ENCODE data around the gene MBOAT2. TPM values are rescaled to one million over a fixed set of nuclear protein-coding genes. Genes with fewer than 3 reads are reported as not detected.
"Not testable (repeated sequence)": the region's sequence is repeated elsewhere in the genome, so short reads cannot be mapped to it uniquely, and the experiment has no call there.

MBOAT2 gene
- total RNA-seq, 2 donors from 2014 or later, result 5.2 to 5.8 TPM

GRCh38 chr2:8983571-8983970, 19.9 kb downstream of the MBOAT2 start:
- Histone ChIP-seq H3K4me3 (no peak overlapping the region), H3K36me3 (no peaks in the 10 kb centered on the region), H3K27me3 (no peaks in the 10 kb centered on the region), H3K4me1 (no peaks in the 10 kb centered on the region), H3K27ac (no peak overlapping the region), H3K9me3 (no peaks in the 10 kb centered on the region)
- TF ChIP-seq CTCF (IDR thresholded peaks at IDR 0.05), result no peak
- DNase-seq (ENCODE audit: low spot score), result no peak

GRCh38 chr2:8981876-8982275, 21.6 kb downstream of the MBOAT2 start:
- Histone ChIP-seq H3K36me3 (no peaks in the 10 kb centered on the region), H3K9me3 (no peaks in the 10 kb centered on the region), H3K27me3 (no peaks in the 10 kb centered on the region), H3K27ac (no peak overlapping the region), H3K4me1 (no peaks in the 10 kb centered on the region), H3K4me3 (no peak overlapping the region)
- DNase-seq (ENCODE audit: low spot score), result no peak
- no peak for TF ChIP-seq CTCF (IDR thresholded peaks at IDR 0.05)

- Histone ChIP-seq H3K27me3 (no peaks in the 10 kb centered on the region), H3K4me1 (peaks cover 0 to 4% of the 10 kb centered on the region in 2 donors), H3K27ac (no peak overlapping the region), H3K36me3 (no peaks in the 10 kb centered on the region), H3K9me3 (no peaks in the 10 kb centered on the region), H3K4me3 (no peak overlapping the region)
- TF ChIP-seq CTCF (IDR thresholded peaks at IDR 0.05), result no peak
- DNase-seq (ENCODE audit: low spot score), result no peak
These were observed 23.4 kb downstream of the MBOAT2 start for GRCh38 chr2:8980096-8980495.

GRCh38 chr2:8977758-8978157, 25.7 kb downstream of the MBOAT2 start:
- Histone ChIP-seq H3K36me3 (no peaks in the 10 kb centered on the region), H3K27me3 (no peaks in the 10 kb centered on the region), H3K4me3 (no peak overlapping the region), H3K4me1 (peaks cover 0 to 4% of the 10 kb centered on the region in 2 donors), H3K27ac (no peak overlapping the region), H3K9me3 (no peaks in the 10 kb centered on the region)
- TF ChIP-seq CTCF (IDR thresholded peaks at IDR 0.05), result no peak
- no peak for DNase-seq (ENCODE audit: low spot score)

GRCh38 chr2:8976442-8977259, 26.8 kb downstream of the MBOAT2 start:
- no peak overlapping the region for H3K27ac ChIP-seq
- no peak for TF ChIP-seq CTCF (IDR thresholded peaks at IDR 0.05)
- no peaks in the 10 kb centered on the region for H3K27me3 ChIP-seq
- no peak for DNase-seq (ENCODE audit: low spot score)
- H3K36me3 ChIP-seq, result no peaks in the 10 kb centered on the region
- H3K4me3 ChIP-seq, result no peak overlapping the region
- no peaks in the 10 kb centered on the region for H3K9me3 ChIP-seq
- H3K4me1 ChIP-seq, result peaks cover 0 to 4% of the 10 kb centered on the region in 2 donors

- no peak for TF ChIP-seq CTCF (IDR thresholded peaks at IDR 0.05)
- H3K27me3 ChIP-seq, result no peaks in the 10 kb centered on the region
- H3K4me3 ChIP-seq, result no peak overlapping the region
- no peak overlapping the region for H3K27ac ChIP-seq
- H3K36me3 ChIP-seq, result no peaks in the 10 kb centered on the region
- peaks cover 0 to 4% of the 10 kb centered on the region in 2 donors for H3K4me1 ChIP-seq
- no peak for DNase-seq (ENCODE audit: low spot score)
- H3K9me3 ChIP-seq, result no peaks in the 10 kb centered on the region
These were observed 29.5 kb downstream of the MBOAT2 start for GRCh38 chr2:8974016-8974415.

GRCh38 chr2:8973017-8973416, 30.5 kb downstream of the MBOAT2 start:
- H3K9me3 ChIP-seq; H3K4me3 ChIP-seq; H3K27ac ChIP-seq; H3K4me1 ChIP-seq; H3K36me3 ChIP-seq; DNase-seq (ENCODE audit: low spot score); H3K27me3 ChIP-seq: not testable (repeated sequence)

GRCh38 chr2:8972535-8972934, 30.9 kb downstream of the MBOAT2 start:
- H3K36me3 ChIP-seq; H3K9me3 ChIP-seq; H3K27me3 ChIP-seq; H3K4me1 ChIP-seq; H3K27ac ChIP-seq; DNase-seq (ENCODE audit: low spot score); H3K4me3 ChIP-seq: not testable (repeated sequence)

- not testable (repeated sequence) for H3K36me3 ChIP-seq; H3K27ac ChIP-seq; H3K27me3 ChIP-seq; H3K4me3 ChIP-seq; H3K4me1 ChIP-seq; DNase-seq (ENCODE audit: low spot score); H3K9me3 ChIP-seq
These were observed 34.1 kb downstream of the MBOAT2 start for GRCh38 chr2:8969348-8969747.

Measured in right atrium auricular region (tissue), 2 donors.